HG03135 (cell line): Measurements from ENCODE around the gene SLC22A23.

Experiments
- ATAC-seq: cut with Tn5 transposase; IDR thresholded peaks from one replicate; pipeline ENCODE4 v1.9.1; 2021; ENCODE audit warnings: mild to moderate bottlenecking, moderate library complexity; ENCODE audit not compliant: unreplicated experiment

The SLC22A23 gene

DNA sequence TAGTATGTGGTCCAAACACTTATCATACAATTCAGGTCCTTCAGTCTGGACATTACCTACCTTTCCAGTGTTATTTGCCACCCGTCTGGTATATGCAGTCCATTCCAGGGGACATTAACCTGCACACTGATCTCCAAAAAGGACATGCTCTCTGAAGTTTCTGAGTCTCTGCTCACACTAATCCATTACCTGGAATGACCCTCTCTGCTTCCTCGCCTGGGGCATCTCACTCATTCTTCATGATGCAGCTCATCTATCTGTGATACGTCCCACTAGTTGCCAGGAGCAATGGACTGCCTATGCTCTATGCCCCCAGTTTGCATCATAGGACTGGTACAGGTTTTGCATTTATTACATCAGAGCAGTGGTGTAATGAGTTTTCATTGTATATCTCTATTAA is 223.5 kb downstream of the SLC22A23 start:
- no peak for ATAC-seq

DNA sequence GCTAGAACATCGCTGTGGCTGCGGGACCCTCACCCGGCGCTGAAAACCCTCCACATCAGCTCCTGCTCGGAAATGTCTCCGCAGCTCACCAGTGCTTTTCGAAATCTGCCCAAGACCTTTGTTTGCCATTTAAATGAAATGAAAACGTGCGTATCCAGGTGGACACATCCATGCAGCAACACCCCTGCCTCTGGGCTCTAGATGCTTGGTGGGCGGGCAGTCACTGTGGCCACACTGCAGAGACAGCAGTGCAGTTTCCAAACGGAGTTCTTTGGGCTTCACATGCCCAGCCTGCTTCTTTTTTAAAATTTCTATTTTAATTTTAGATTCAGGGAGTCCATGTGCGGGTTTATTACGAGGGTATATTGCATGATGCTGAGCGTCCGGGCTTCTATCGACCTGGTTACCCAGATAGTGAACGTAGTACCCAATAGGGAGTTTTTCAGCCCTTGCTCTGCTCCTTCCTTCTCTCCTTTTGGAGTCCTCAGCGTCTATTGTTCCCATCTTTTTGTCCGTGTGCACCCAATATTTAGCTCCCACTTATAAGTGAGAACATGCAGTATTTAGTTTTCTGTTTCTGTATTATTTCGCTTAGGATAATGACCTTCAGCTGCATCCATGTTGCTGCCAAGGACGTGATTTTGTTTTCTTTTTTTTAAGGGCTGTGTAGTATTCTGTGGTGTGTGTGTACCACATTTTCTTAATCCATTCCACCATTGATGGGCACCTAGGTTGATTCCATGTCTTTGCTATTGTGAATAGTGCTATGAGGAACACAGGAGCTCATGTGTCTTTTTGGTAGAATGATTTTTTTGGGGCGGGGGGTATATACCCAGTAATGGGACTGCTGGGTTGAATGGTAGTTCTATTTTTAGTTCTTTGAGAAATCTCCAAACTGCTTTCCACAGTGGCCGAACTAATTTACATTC is 224.6 kb downstream of the SLC22A23 start:
- ATAC-seq = no peak

DNA sequence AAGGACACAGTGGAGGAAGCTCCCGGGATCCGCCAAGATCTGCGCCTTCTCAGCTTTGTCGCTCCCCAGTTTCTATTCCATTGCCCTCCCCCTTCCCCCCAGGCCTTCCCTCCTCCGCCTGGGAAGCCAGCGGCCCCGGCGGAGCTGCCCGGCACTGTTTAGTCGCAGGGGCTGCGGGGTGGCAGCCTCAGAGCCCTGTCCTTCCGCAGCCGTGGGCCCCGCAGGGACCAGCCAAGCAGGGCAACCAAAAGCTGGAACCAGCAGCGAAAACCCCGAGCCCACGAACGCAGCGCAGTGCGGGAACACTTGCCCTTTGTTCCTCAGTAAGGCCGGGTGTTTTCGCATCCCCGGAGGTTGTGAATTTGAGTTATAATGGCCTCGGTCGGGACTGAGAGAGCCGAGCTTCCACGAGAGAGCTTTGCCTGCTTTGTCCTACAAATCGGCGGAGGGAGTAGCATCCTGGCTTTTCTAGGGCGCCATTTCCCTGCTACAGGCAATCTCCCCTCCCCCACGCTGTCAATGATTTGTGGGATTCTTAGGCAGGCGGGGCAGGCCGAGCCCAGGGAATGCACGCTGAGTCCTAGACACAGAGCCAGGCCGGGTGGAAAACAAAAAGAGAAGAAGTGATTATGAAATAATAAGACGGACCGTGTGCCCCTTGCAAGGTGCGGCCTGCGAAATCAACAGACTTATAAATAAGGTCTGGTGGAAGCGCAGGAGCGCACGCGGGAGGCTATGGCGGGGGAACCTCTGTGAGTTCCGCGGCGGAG is 225.4 kb downstream of the SLC22A23 start:
- ATAC-seq = no peak

DNA sequence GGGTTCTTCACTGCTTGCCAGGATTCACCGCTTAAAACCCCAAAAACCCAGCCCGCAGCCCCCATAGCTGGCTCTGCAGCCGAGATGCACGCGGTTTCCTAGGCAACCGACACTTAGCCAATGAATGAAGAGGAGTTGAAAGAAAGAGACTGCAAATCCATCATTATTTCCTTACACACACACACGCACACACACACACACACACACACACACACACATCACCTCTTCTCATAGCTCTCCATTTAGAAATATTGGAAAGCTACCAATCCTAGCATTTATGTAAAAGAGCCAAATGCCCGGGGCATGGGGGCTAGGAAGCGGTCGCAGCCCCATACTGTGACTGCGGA is 226.0 kb downstream of the SLC22A23 start:
- no peak for ATAC-seq

DNA sequence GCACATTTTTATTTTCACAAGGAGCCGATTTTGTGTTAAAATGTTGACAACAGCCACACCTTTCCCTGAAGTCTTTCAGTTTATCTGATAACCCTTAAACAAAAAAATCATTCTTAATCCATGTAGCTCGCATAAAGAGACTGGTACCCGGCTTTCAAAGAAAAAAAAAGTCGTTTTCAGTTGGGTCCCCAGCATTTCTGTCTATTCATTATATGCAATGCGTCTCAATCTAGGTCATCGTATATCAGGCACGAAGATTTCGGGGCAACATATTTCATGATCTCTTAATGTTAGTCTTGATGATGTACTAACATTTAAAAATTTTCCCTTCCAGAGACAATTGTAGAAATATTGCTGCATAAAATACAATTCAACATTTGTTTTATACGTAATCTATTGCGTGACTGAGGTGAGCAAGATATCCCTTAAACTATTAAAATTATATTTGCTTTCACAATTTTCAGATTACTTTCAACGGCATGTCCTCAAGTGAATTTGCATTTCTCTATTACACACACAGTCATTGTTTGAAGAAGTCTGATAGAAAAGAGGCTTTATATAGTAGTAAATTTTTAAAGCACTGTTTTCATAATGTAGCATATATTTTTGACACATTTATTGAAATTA is 226.5 kb downstream of the SLC22A23 start:
- no peak for ATAC-seq

DNA sequence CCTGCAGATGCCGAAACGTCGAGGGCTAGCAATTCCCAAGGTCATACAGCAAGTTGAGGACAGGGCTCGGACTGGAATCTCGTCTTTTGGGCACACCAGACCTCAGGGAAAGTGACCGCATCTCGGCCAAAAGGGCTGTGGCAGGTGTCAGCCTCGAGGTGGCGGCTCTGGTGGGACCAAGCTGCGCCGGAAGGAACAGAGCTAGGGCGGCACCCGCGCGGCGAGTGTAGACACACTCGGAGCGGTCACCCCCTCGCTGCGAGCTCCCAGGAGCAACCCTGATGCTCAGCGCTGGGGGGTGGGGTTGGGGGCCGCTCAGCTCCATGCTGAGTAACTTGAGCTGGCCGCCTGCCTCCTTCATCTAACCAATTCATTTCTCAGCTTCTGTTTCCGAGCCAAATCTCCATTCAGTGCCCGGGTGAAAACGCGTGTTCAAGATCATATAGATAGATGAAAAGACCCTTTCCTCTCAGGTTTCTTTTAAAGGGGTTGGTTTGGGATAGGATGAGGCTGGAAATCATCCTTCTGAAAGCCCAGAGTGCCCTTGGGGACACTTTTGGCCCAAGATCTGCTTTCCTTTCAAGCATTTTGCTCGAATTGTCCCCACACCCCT is 227.2 kb downstream of the SLC22A23 start:
- no peak for ATAC-seq

DNA sequence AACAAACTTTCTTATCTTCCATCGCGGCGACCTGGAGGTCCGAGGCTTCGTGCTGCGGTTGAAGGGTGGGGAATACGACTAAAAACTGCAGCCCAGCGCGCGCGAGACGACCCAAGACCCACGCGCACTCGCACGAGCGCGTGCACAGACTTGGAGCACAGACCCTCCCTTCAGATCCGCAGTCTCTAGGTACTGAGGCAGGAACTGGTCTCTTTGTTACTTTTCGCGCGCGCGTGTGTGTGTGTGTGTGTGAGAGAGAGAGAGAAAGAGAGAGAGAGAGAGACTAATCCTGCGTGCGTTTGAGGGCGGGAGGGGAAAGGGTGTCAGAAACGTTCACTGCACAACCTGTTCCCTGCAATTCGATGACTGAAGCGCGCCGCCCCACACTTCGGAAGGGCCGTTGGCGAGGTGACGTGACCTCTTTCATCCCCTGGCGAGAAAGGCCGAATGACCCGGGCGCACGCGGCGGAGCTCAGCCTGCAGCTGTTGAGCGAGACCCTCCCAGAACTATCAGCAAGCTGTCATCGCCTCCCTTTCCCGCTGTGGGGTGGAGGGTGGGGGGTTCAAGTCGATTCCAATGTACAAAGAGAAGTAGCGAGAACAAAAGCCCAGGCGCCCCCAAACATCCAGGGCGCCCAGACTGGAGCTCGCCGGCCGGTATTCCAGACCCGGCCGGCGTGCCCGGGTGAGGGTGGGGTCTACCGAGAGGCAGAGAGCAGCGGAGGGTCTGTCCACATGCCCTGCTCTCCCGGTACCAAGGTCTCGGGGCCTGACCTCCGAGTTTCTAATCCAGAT is 227.9 kb downstream of the SLC22A23 start:
- no peak for ATAC-seq

DNA sequence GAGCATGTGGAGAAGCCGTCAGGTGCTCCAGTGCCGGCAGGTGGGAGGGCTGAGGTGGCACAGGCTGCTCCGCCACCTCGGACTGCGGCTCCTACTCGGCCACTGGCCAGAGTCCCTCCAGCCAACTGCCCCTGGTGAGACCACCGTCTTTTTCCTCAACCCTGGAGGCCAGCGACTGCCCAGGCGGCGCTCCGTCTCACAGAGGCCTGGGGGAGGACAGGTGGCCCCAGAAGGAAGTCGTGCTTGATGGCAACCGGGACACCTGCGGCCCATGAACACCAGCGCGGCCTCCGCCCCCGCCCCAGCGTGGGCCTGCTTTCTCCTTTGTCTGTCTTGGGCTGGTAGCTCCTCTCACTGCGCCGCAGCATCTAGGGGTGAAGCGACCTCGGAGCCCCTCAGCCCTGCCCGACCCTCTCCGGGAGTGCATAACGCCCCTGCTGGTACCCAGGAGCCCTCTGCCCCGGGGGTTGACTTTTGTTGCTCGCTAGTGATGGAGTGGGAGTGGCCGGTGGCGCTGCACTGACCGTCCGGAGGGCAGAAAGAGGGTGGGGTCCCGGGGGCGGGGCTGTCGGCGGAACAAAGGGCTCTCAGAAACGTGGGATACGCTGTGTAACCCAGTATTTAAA is 228.7 kb downstream of the SLC22A23 start:
- ATAC-seq = no peak

DNA sequence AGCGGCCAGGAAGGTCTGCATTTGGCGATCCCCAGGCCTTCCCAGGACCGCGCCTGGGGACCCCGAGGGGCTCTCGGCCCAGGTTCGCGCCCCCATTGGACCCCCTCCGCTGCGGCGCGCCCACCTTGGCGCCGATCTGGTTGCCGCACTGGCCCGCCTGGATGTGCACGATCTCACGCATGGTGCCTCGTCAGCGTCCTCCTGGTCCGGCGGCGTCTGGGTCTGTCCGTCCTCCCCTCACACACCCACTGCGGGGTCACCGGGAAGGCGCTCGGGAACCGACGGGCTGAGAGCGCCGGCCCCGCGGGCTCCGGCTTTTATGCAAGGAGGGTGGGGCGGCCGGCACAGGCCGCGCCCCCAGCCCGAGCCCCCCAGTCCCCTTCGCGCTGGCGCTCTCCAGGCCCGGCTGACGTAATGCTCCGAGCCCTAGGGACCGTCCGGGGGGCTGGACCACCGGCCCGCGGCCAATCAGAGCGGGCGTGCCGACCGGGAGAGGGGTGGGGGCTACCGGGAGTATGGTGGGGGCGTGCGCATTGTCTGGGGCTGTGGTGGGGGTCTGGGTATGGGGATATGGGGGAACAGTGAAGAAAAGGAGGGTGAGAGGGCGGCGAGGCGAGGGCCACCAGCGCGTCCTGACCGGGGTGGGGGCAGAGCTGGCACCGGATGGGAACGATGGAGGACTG is 229.3 kb downstream of the SLC22A23 start, which contains the start of gene TUBB2B:
Gene TUBB2B, minus strand, starts transcription at position 291 of the 683 bp plus-strand sequence. Its CDS starts 110 bp downstream, at position 181.
- ATAC-seq = no peak

DNA sequence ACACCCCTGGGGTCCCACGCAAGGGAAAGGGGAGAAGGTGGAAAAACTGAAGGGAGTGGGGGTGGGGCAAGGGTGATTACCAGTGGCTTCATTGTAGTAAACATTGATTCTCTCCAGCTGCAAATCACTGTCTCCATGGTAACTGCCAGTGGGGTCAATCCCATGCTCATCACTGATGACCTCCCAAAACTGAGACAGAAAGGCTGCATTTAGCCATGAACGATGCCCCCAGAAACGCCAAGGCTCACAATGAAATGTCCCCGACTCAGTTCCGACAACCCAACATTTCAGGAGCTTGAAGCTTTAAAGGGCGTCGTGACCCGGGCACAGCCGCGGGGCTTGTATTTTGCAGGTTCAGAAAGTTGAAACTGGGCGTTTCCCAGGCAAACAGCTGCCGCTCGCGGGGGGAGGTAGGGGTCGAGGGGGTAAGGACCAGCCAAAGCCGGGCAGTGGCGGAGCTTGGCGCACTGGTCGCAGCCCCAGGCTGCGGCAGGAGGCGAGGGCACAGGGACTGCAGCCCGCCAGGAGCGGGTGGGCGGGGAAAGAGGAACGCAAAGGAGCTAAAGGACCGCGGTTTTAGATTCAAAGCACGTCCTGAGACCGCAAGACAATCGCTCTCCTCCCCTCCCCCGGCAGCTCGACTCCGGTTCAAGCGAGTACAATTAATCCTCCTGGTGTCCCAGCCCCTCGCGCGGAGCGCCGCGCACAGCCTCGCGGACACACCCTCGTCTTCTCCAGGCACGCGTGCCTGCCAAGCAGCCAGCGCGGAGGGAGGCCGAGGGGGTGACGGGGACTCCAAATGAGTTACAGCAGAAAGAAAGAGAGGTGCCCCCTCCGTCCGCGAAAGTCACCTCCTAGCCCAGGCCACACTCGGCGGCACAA is 230.1 kb downstream of the SLC22A23 start:
- no peak for ATAC-seq

DNA sequence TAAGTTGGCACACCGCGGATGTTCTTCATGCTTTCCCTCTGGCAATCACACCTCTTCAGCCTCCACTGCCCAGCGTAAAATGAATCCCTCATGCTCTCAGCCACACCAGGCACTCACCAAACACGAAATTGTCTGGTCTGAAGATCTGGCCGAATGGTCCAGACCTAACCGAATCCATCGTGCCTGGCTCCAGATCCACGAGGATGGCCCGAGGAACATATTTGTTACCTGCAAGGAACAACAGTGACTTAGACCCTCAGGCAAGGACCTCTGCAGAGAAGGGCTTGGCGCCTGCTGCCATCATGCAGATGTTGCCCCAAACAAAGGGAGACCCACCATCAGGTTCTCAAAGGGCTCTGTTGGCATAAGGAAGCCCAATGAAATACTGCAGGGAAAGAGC is 230.8 kb downstream of the SLC22A23 start:
- ATAC-seq = no peak

DNA sequence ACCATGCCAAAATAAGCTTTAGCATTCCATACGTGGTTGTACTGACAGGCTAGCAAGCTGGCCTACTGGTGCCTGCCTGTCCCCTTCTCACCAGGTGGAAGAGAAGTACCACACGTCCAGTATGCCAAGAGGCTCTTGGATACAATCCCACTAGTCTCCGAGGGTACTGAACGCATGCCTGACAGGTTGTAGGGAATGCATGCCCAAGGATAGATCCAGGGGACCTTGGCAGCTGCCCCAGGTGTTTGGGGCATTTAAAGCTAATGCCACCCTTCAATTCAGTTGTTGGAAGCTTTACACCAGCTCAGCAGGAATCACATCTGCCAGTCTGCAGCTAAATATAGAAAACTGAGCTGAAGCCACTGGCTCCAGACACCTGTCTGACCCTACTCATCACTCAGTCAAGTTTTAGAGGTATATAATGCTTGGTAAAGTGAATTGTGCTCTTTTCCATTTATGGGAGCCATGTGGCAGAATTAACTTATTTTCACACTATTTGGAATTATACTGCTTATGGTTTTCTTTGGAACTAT is 234.3 kb downstream of the SLC22A23 start:
- no peak for ATAC-seq

DNA sequence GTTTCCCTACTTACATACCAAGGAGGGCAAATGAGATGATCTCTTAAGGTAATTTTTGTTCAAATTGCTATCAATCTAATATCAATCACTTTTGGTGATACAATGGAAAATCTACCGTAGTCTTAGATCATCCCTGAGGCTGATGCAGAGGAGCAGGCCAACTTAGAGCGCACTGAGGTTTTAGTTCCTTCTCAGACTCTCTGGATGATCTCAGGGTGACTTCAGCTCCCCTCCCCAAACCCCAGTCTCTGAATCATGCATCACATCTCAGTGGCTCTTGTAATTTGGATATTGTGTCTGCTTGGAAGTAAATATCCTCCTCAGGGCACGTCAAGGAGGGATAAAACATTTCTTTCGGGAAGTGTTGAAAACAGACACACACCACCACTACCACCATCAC is 235.3 kb downstream of the SLC22A23 start:
- no peak for ATAC-seq

DNA sequence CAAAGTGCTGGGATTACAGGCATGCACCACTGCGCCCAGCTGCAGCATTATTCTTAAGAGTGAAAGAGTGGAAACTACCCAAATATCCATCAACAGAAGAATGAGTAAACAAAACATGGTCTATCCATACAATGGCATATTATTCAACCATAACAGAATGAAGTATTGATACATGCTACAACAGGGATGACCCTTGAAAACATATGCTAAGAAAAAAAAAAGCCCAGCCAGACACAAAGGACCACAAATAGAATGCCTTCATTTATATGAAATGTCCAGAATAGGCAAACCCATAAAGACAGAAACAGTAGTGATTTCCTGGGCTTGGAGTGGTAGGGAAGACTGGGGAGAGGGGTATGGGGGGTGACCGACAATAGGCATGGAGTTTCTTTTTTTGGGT is 236.5 kb downstream of the SLC22A23 start:
- no peak for ATAC-seq
